Forelimb muscle (tissue), 1 donor: Measurements from ENCODE around the gene GNAT3. TPM values are rescaled to one million over a fixed set of nuclear protein-coding genes. Genes with fewer than 3 reads are reported as not detected.

Experiments used
- DNase-seq: peaks from one replicate; pipeline ENCODE4 v3.0.0-alpha.2; 2013; ENCODE audit warnings: low read depth
- polyA plus RNA-seq: library from polyadenylated mRNA; unstranded; fragments of 120-200 nt; gene quantifications from one replicate; pipeline ENCODE4 v1.2.1, GENCODE V29; 2013; ENCODE audit not compliant: insufficient read length

Gene GNAT3
- polyA plus RNA-seq, 1 donor, result 0.11 TPM

- no peak for DNase-seq
Measured at GRCh38 chr7:80464211-80464610, 47.7 kb downstream of the GNAT3 start.

GRCh38 chr7:80463272-80463920, 48.5 kb downstream of the GNAT3 start:
- no peak for DNase-seq

- no peak for DNase-seq
Measured at GRCh38 chr7:80460857-80461256, 51.0 kb downstream of the GNAT3 start.

GRCh38 chr7:80459776-80460510, 51.9 kb downstream of the GNAT3 start:
- no peak for DNase-seq

GRCh38 chr7:80458822-80459725, 52.8 kb downstream of the GNAT3 start:
- DNase-seq, result no peak

GRCh38 chr7:80453699-80454340, 58.0 kb downstream of the GNAT3 start:
- no peak for DNase-seq

GRCh38 chr7:80450621-80451308, 61.1 kb downstream of the GNAT3 start:
- no peak for DNase-seq

- DNase-seq, result no peak
Measured at GRCh38 chr7:80449836-80450235, 62.0 kb downstream of the GNAT3 start.

GRCh38 chr7:80445351-80445750, 66.5 kb downstream of the GNAT3 start:
- DNase-seq, result no peak

GRCh38 chr7:80444811-80445210, 67.1 kb downstream of the GNAT3 start:
- DNase-seq, result no peak

GRCh38 chr7:80443325-80443724, 68.5 kb downstream of the GNAT3 start:
- DNase-seq, result no peak

- DNase-seq, result no peak
Measured at GRCh38 chr7:80440883-80441282, 71.0 kb downstream of the GNAT3 start.

GRCh38 chr7:80439894-80440821, 71.7 kb downstream of the GNAT3 start:
- peak; percentile 93 for DNase-seq

- no peak for DNase-seq
Measured at GRCh38 chr7:80435521-80435920, 76.3 kb downstream of the GNAT3 start.

GRCh38 chr7:80434047-80434446, 77.8 kb downstream of the GNAT3 start:
- DNase-seq, result no peak

- no peak for DNase-seq
Measured at GRCh38 chr7:80432166-80432565, 79.7 kb downstream of the GNAT3 start.

- no peak for DNase-seq
Measured at GRCh38 chr7:80429181-80429580, 82.7 kb downstream of the GNAT3 start.

GRCh38 chr7:80428161-80429054, 83.5 kb downstream of the GNAT3 start:
- DNase-seq, result peak; percentile 41

GRCh38 chr7:80427218-80427617, 84.6 kb downstream of the GNAT3 start:
- DNase-seq, result no peak
